ENCODE results near the gene FDPS.

Gene FDPS
- total RNA-seq, result 81.7 to 123 (median 94.6) reads per million in 4 experiments

DNA sequence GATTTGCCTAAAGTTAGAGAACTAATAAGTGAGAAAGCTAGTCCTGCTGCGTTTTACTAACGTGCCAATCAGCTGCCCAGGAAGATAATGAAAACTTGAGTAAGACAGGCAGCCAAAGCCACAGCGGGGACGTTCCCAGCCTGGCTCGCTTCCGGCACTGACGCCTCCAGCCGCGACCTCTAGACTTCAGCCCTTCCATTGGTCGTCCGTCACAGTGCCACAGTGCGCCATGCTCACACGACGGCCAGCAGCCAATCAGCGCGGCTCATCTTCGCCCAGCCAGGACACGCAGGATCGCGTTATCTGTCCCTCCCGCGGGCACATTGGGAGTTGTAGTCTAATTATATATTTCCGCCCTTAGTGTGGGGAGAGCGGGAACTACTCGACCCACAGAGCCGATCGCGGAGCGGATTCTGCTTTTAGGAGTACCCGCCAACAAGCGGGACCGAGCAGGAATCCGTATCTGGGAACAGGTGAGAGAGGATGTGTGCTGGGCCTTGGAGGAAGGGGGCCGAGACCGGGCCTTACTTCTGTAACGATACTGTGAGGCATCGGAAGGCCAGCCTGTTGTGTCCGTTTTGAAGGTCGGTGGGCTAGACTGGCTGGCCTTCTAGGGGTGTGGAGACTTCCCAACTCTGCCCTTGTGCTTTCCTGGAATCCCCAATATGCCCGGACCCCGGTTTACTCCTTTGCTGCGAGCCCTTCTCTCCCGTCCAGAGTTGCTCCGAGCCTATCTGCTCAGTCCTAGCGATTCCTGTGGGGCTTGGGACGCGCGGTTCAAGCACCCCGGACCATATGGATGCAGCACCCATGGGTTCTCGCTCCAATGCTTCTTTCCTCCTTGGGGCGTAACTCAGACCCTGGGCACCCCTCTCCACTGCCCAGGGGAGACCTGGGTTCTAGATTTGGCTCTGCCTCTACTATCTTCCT, at the start of gene FDPS:
TSS of gene FDPS (plus strand) at position 374 of the 930 bp plus-strand sequence. CDS start 924 bp downstream, outside the sequence.
- peak; percentile 93 for DNase-seq

DNA sequence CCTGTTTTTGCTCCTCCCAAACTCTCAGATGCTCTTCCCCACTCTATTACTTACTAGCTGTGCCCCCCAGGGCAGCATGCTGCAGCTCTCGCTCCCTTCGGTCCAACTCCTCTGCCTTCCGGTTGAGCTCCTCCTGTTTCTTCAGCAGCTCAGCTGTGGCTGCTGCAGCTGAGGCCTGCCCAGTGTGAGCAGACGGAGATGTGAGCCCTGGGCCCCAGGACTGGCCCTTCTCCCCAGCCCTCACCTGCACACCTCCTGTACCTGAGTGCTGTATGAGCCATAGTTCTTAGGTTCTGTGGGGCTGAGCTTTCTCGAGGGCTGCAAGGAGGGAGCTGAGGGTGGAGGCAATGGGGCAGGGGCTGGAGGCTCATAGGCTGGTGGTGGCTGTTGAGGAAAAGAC, 48.4 kb upstream of the FDPS start:
- DNase-seq, result no peak

DNA sequence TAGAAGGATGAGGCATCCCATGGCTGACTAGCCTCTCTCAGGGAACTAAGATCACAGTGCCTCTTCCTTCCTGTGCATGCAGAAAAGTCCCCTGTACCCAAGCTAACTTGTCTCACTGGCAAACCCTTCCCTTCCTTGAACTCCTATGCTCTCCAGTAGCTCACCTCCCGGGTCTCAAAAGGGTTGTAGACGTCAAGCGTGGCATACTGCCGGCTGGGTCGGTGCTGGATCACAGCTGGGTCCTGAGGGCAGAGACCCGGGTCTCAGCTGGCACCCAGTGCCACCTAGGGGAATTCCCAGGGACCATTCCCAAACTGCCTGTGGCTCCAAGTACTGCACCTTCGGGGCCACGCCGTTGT, 47.2 kb upstream of the FDPS start:
- no peak for DNase-seq

DNA sequence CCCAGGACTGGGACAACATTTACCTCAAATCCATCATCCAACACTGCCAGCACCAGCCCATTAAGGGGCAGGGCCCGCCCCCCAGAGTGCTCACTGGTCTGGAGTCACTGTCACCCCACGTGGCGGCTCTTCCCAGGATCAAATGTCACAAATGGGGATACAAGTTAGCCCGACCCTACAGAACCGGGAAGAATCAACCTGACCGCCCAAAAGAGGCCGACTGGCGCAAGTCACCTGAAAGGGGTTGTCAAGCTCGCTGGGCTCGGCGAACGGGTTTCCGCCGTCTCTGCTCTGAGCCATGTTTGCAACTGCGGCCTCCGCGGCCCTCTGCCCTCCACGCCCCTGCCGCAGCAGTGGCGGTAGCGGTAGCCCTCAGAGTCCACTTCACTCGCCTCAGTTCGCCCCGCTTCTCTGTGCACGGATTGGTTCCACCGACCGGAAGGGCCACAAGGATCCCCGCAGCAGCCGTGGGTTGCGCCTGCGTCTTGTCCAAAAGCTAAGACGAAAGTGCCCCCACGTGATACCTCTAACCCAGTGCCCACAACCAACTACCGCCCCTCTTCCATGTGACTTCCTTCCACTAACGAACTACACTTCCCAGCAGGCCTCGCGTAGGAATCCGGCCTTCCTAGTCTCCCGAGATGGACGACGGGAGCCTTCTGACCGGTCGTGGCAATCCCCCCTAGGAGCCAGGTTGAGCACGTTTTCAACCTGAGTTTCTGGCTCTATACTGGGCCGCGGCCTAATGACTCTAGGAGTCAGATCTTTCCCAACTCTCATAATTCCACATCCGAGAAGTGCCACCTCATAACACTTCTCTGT, 46.6 kb upstream of the FDPS start, which contains the start of gene SCAMP3:
TSS of gene SCAMP3 (minus strand) at position 509 of the 822 bp plus-strand sequence. CDS start at position 300, 209 bp downstream.
- peak; percentile 77 for DNase-seq

DNA sequence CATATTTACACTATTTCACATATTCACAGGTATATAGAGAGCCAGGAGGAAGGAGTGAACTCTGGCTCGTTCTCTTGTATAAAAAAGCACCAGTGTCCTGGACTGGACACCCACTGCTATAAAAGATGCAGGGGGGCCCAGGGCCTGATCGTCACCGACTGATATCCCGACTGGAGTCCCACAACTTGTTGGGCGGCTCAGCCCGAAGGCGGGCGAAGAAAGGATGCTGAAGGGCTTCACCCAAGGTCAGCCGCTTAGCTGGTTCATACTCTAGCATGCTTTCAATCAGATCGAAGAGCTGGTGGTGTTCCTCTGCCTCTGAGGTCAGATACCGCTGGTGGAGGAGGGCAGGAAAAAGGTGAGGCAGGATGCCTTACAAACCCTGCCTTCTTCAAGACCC, 45.6 kb upstream of the FDPS start:
- DNase-seq, result no peak

DNA sequence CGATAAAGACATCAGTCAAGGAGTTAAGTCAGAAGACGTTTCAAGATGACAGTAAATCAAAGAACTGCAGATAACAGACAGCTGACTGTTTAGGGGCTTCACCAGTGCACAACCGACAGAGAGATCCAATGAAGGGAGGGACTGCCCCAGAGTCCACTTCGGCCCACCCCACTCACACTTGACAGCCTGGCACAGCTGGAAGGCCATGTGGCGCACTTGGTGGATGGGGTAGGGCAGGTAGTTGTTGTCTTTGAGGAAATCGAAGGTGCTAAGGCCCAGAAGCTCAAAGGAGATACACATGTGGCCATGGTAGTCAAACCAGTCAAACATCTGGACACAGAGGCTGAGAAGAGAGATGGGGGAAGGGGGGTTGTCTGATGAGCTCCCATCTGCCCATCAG, 42.1 kb upstream of the FDPS start:
- DNase-seq, result no peak

DNA sequence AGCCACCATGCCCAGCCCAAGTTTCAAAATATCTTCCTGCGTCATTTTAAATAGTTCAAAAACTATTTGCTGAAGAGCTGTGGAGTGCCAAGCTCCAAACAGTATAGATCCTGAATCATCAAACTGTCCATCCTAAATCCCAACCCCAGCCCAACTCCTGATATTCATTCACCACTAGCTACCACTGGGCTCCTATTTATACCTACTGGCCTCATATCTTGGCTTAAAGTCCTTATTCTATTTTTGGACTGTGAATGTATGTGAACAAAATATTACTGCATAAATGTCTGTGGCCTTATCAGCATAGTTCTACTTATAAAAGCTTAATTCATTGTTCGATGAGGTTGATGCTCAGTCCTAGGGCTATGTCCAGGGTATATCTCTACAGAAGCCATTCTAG, 41.3 kb upstream of the FDPS start:
- DNase-seq, result no peak

DNA sequence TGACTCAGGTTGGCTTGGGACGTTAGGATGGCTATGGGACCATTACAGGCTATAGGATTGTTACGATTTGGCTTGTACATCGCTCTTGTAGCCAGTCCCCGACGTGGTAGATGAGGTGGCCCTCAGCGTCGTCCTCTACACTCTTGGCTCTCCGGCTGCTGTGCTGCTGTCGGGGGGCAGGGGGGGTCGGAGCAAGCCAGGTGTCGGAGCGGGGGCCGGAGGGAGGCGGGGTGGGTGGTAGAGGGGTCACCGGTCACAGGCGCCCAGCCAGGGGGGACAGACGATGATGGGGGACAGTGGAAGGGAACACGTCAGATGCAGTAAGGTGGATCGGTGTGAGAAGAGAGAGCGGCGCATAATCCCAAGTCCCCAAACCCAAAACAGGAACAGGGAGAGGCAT, 40.0 kb upstream of the FDPS start:
- DNase-seq, result no peak

DNA sequence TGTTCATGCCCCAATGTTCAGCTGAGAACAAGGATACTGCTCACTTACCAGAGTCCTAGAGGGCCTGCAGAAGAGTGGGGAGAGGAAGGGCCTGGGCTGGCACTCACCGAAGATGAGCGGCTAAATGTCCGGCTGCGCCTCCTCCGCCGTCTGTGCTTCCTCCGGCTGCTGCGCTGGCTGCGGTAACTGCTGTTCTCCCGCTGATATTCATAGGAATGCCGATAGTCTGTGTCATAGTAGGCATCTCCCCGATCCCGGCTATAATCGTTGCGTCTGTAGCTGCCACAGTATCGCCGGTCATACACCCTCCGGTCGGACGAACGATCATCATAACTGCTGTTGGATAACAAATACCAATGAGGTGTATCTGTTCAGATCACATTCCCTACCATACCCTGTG, 39.3 kb upstream of the FDPS start:
- no peak for DNase-seq

DNA sequence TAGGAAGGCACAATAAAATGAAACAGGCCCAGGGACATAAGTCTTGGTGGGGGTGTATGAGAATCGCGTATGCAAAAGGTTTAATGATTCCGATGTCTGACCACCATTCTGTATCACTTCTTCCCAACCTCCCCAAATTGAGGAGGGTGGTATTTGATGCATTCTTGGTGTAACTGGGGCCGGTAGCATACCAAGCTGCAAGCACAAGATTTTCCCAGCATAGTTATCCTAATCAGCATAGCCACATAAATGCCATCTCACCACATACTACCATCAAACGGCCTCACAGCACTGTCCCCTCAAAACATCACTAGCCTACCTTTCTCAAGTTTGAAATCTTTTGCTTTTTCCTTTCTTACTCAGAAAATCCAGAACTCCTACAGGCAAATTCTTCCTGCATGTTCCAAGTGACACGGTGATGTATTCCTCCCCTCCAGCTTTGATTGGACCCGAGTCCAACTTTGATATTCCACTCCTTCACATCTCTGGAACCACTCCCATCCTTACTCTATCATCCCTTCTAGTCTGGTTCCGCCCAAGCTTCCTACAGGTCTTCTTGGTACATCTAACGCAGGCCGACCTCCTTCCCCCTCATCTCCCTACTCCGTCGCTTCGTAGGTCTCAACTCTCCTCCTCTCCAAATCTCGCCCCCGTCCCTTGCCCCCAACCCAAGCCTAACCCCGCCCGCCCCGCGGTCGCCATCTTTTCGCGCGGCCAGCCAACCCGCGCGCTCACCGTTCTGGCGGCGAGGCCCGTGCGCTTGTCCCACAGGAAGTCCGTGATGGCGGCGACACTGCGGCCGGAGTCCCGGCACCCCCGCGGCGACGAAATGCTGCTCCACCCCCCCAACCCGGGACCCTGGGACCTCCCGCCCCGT, 36.0 kb upstream of the FDPS start:
- peak; percentile 54 for DNase-seq

DNA sequence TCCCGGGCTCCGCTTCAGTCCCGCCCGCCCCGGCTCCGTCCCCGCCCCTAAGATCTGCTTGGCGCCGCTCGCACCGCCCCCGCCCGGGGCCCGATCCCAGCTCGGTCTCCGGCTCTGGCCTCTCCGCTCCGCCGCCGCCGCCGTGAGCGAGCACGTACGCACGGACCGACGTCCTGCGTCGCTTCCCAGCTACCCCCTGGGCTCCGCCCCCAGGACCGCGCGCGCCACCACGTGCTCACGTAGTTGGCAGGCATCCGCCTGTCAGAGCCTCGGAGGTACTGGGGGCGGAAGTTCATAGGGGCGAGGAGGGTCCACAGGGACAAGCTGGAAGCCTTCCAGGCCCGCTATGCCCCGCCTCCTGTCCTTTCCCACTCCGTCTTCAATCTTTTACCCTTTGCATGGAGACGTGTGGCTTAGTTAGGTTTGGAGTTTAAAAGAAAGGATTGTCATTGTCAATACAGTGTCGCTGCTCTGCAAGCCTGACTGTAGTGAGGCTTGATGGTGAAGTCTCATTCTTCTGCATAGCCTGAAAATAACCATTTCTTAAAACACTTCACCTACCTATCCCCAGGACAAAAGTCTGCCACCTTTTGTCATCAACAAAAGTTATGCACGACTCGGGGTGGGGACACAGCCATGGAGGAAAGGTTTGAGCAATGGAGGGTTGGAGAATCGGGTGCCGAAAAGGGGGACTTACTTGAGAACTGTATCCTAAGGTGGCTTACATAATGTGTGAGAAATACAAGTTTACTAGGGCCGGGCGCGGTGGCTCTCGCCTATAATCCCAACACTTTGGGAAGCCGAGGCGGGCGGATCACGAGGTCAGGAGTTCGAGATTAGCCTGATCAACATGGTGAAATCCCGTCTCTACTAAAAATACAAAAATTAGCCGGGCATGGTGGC, 35.1 kb upstream of the FDPS start, which contains the start of gene CLK2:
TSS of gene CLK2 (minus strand) at position 162 of the 903 bp plus-strand sequence. CDS start 2,527 bp downstream, outside the sequence.
- peak; percentile 87 for DNase-seq

DNA sequence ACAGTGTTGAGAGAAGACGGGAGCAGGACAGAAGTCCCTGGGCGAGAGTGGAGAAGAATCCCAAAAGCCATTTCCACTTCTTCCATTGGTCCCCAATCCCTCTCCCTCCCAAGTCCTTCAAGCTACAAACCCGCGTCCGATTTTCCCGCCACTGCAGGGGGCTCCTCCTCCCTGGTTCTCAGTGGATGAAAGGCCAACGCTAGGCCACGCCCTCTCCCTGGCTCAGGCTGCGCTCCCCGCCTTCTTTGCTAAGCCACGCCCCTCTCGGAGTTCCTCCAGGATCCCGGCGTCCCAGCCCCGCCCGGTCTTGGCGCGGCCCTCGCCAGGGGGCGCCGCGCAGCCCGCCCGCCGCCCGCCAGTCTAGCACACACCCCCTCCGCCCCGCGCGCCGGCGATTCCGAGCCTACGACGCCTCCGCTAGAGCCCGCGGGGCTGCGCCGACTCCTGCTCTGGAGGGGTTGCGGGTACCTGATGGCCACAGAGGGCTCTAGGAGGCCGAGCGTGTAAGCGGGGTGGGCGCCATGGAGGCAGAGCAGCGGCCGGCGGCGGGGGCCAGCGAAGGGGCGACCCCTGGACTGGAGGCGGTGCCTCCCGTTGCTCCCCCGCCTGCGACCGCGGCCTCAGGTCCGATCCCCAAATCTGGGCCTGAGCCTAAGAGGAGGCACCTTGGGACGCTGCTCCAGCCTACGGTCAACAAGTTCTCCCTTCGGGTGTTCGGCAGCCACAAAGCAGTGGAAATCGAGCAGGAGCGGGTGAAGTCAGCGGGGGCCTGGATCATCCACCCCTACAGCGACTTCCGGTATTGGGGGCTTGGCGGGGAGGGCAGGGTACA, 31.4 kb upstream of the FDPS start, which contains the start of gene HCN3:
TSS of gene HCN3 (plus strand) at position 394 of the 832 bp plus-strand sequence. CDS start at position 522, 128 bp downstream.
- DNase-seq, result peak; percentile 88

DNA sequence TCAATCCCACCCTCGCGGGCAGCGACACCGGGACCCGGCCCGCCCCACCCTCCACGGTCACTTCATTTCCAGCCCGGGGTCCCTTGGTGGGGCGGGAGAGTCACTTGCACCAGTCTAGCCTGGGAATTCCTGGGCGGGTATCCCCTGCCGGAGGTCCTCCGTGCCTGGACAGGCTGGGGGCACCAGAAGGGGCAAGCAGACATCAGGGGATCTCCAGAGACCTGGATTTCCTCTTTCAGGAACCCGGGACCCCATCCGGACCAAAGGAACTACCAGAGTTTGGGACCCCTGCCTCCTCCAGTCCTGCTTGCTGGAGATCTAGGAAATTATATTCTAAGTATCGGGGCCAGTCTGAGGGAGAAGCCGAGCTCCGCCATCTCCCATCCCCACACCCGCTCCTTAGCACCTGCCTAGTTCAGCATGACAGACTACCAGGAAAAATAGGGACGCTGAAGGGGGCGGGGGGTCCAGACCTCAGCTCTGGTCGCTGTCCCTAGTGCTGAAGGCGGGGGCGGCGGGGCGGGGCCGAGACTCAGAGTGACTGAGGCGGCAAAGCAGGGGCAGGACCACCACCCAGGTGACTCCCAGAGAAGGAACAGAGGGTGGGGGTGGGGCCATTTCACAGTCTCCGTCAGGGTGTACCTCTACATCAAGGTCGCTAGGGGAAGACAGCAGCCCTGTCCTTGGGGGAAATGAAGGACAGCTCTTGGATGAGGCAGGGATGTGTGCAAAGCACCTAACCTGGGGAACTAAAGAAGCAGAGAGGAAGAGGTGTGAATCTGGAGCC, 30.6 kb upstream of the FDPS start:
- DNase-seq, result peak; percentile 80

DNA sequence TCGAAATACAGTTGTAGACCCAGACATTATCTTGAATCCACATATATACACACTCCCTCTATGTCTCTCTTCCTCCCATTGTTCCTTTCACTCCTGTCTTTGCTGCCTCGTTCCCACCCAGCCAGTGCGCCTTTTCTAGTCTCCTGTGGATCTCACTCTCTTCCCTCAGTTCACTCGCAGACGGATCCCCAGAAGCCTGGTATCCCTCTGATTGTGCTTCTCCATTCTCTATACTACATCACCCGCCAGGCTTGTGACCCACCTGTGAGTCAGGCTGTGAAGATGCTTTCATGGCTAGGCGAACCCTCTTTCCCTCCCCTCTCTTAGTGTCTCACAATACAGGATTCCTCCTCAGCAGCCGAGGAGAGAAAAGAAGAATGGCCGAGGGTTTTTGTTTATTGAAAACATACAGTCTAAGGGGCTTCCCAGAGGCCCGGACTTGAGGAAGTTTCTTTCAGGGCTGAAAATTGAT, 29.9 kb upstream of the FDPS start:
- DNase-seq, result no peak

DNA sequence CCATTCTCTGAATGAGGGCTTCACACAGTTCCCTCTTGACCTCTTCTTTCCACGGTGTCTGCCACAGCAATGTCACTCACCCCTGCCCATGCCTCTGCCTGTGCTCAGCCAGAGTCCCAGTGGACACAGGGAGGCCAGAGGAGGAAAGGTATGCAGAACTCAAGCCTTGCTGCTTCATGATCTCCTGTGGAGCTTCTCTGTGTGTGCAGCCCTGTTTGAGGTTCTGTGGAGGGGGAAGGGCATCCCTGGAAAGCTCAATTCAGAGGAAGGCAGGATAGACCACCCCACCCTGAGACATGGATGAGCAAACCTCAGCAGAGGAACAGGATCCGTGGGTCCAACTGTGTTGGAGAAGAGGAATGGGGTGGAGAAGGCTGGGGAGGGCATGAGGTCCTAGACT, 29.4 kb upstream of the FDPS start:
- no peak for DNase-seq

DNA sequence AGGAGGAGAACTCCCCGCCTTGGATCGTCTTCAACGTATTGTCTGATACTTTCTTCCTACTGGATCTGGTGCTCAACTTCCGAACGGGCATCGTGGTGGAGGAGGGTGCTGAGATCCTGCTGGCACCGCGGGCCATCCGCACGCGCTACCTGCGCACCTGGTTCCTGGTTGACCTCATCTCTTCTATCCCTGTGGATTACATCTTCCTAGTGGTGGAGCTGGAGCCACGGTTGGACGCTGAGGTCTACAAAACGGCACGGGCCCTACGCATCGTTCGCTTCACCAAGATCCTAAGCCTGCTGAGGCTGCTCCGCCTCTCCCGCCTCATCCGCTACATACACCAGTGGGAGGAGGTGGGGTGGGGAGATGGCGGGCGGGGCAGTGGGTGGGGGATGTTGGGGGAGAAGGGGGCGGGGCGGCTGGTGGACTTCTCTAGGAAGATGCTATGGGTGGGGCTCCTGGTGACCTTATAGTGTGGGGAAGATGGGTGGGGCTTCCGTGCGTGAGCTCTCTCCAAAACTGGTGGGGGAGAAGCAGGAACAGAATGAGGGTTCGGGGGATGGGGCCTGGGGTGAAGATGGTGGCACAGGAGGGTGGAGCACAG, 26.1 kb upstream of the FDPS start:
- DNase-seq, result no peak

DNA sequence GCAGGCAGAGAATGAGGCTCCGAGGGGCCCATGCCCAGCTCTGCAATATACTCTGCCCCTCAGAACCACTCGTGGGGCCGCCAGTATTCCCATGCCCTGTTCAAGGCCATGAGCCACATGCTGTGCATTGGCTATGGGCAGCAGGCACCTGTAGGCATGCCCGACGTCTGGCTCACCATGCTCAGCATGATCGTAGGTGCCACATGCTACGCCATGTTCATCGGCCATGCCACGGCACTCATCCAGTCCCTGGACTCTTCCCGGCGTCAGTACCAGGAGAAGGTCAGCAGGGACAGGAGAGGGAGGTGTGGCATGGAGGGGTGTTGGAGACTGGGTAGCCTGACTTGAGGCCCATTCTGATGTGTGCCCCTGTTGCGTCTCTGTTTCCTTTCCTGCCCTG, 24.2 kb upstream of the FDPS start:
- DNase-seq, result no peak

DNA sequence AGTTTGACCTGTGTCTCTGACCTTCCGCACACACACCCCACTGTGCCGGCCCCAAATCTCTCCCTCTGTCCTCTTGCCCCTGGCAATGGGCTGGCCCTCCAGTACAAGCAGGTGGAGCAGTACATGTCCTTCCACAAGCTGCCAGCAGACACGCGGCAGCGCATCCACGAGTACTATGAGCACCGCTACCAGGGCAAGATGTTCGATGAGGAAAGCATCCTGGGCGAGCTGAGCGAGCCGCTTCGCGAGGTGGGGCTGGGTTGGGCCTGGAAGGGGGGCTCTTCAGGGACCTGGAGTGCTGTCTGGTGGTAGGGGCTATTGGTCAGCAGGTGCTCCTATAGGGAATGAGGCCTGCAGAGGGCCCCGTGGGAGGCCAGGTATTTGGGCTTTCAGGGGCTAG, 23.6 kb upstream of the FDPS start:
- DNase-seq, result no peak

DNA sequence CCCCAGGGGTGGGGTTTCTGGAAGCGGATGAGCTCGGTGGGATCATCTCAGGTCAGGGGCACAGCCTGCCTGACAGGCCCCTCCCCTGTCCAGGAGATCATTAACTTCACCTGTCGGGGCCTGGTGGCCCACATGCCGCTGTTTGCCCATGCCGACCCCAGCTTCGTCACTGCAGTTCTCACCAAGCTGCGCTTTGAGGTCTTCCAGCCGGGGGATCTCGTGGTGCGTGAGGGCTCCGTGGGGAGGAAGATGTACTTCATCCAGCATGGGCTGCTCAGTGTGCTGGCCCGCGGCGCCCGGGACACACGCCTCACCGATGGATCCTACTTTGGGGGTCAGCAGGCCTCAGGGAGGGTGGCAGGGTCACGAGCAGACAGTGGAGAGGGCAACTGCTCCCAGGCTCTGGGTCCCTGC, 23.0 kb upstream of the FDPS start:
- DNase-seq, result no peak
